Tibial nerve (tissue), 4 donors: ENCODE measurements around the gene FLYWCH1. TPM values are rescaled to one million over a fixed set of nuclear protein-coding genes. Genes with fewer than 3 reads are reported as not detected.

Experiments used
- DNase-seq, 2 donors: peaks; one replicate each; pipeline ENCODE4 v3.0.0-alpha.2; 2019; ENCODE audit warnings: low spot score in 2 of 2
- H3K27ac ChIP-seq, 4 donors: fragments of 200-600 bp; sonication (generic) in 3 of 4; one replicate each; pipeline ENCODE4 v1.5.1; 2017 to 2019; ENCODE audit warnings: mild to moderate bottlenecking in 1 of 4
- H3K27me3 ChIP-seq, 2 donors: fragments of 200-600 bp; sonication (generic) in 1 of 2; one replicate each; pipeline versions ENCODE4 v1.5.1 to v1.6.0; 2017 to 2019
- H3K36me3 ChIP-seq, 3 donors: fragments of 200-600 bp; sonication (generic); one replicate each; pipeline ENCODE4 v1.5.1; 2018 to 2019
- H3K4me1 ChIP-seq, 4 donors: fragments of 200-600 bp; sonication (generic) in 3 of 4; one replicate each; pipeline ENCODE4 v1.5.1; 2017 to 2019
- H3K4me3 ChIP-seq, 4 donors: fragments of 200-600 bp; sonication (generic) in 3 of 4; one replicate each; pipeline ENCODE4 v1.5.1; 2017 to 2019; ENCODE audit warnings: mild to moderate bottlenecking in 1 of 4, moderate library complexity in 1 of 4
- H3K9me3 ChIP-seq, 4 donors: fragments of 200-600 bp; sonication (generic) in 3 of 4; one replicate each; pipeline ENCODE4 v1.5.1; 2017 to 2019
- EP300 ChIP-seq, 2 donors: sonication (generic); formaldehyde crosslinking; IDR thresholded peaks; one replicate each; pipeline ENCODE4 v1.6.1; 2017; ENCODE audit warnings: antibody characterized with exemption in 2 of 2, mild to moderate bottlenecking in 1 of 2
- POLR2A ChIP-seq, 2 donors: fragments of 450-650 bp; IDR thresholded peaks; one replicate each; pipeline ENCODE4 v1.6.1; 2017; ENCODE audit warnings: antibody characterized with exemption in 2 of 2, mild to moderate bottlenecking in 2 of 2, moderate library complexity in 2 of 2
- WGBS, 2 donors: methylation state at CpG; one replicate each; pipeline ENCODE4 v1.1.5; 2018; 5-methylcytosine and 5-hydroxymethylcytosine counted together
- total RNA-seq, 4 donors: library from RNA; depleted of rRNA; stranded (reverse); fragments of >200 nt; gene quantifications; one replicate each; pipeline ENCODE4 v1.1.0, GENCODE V29; 2016
- TF ChIP-seq, protein P1 (sequence below), 5 experiments: fragments of 200-600 bp in 3 of 5; fragments of 450-650 bp in 2 of 5; sonication (generic) in 3 of 5; IDR thresholded peaks; one replicate each; pipeline ENCODE4 v1.5.1; 2016 to 2019; ENCODE audit warnings: antibody characterized with exemption in 5 of 5, mild to moderate bottlenecking in 3 of 5, moderate library complexity in 2 of 5

Gene FLYWCH1
- total RNA-seq, 4 donors from 2014 or later = 65.1 to 74.9 (median 68.7) TPM

DNA sequence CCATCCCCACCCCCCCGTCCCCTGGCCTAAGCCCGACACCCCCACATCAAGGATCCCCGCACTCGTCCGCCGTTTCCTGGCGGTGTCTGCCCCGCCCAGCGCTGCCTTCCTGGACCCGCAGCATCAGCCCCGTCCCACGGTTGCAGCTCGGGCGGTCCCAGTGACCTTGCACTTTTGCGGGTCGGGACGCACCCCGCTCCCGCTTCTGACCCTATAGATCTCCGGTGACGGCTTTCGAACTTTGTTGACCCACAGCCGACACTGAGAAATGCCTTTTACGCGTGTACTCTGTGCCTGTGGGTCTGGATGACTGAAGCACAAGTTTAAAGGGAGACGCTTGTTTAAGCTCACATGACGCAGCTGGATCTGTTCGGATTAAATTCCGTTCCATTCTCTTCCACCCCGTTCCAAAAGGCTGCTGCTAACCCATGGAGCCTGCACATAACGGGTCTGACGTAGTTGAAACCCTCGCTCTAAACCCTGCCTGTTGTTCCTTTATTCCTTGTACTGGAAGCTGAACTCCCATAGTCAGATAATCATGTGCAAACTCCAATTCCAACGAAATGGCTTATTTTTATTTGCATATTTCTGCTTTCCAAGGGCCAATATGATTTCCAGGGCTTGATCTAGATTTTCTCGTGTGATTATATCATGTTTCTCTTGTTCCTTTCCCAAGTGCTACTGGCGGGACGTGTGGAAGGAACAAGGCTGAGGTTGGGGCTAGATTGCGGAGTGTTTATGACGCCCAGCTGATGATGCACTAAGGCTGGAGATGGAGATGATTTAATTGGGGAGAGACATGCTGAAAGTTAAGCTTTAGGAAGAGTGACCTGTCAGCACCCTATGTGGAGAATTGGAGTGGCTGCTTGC lies 834 bp downstream of the FLYWCH1 start:
- WGBS, 2 donors = 3 to 4% methylated on average over 23 to 35 of the region's 39 CpGs
- Histone ChIP-seq H3K36me3 (peaks cover 0 to 31% (median 6%) of the 10 kb centered on the region in 3 donors), H3K4me3 (peak overlapping the region; percentile 66 to 97 (median 80)), H3K4me1 (peaks cover 0 to 25% (median 6%) of the 10 kb centered on the region in 4 donors), H3K27me3 (no peaks in the 10 kb centered on the region), H3K9me3 (no peaks in the 10 kb centered on the region), H3K27ac (peak overlapping the region; percentile 75 to 96 (median 90))
- peak in 1 of 2 donors; percentile 39 for TF ChIP-seq EP300 (IDR thresholded peaks at IDR 0.05)
- TF ChIP-seq, protein P1, sequence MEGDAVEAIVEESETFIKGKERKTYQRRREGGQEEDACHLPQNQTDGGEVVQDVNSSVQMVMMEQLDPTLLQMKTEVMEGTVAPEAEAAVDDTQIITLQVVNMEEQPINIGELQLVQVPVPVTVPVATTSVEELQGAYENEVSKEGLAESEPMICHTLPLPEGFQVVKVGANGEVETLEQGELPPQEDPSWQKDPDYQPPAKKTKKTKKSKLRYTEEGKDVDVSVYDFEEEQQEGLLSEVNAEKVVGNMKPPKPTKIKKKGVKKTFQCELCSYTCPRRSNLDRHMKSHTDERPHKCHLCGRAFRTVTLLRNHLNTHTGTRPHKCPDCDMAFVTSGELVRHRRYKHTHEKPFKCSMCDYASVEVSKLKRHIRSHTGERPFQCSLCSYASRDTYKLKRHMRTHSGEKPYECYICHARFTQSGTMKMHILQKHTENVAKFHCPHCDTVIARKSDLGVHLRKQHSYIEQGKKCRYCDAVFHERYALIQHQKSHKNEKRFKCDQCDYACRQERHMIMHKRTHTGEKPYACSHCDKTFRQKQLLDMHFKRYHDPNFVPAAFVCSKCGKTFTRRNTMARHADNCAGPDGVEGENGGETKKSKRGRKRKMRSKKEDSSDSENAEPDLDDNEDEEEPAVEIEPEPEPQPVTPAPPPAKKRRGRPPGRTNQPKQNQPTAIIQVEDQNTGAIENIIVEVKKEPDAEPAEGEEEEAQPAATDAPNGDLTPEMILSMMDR (IDR thresholded peaks at IDR 0.05) = no peak
- DNase-seq = peak in 1 of 2 donors; percentile 41

DNA sequence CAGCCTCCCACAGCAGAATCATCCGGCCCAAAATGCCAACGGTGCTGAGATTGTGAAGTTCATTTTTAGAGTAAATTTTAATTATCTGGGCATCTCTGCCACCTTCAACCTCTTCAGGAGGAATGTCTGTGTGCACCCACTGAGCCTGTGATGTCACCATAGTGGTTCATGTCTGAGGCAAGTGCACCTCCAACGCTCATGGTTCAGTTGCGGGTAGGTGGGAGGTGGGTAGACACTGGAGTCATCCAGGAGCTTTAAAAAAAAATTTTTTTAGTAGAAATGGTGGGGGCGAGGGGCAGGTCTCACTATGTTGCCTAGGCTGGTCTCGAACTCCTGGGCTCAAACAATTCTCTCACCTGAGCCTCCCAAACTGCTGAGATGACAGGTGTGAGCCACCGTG lies 1.9 kb downstream of the FLYWCH1 start:
- 81 to 90% methylated on average over 7 of the region's 7 CpGs for WGBS, 2 donors
- Histone ChIP-seq H3K27ac (peak overlapping the region in 1 of 4 donors; percentile 96), H3K27me3 (no peaks in the 10 kb centered on the region), H3K9me3 (no peaks in the 10 kb centered on the region), H3K4me3 (no peak overlapping the region), H3K36me3 (peaks cover 0 to 36% (median 6%) of the 10 kb centered on the region in 3 donors), H3K4me1 (peaks cover 0 to 25% (median 6%) of the 10 kb centered on the region in 4 donors)
- DNase-seq = no peak
- no peak for TF ChIP-seq EP300 (IDR thresholded peaks at IDR 0.05)
- TF ChIP-seq POLR2A (IDR thresholded peaks at IDR 0.05) = no peak
- TF ChIP-seq, protein P1 (IDR thresholded peaks at IDR 0.05) = no peak

GRCh38 chr16:2914233-2914632 lies 2.5 kb downstream of the FLYWCH1 start:
- no peak for DNase-seq
- Histone ChIP-seq H3K27me3 (no peaks in the 10 kb centered on the region), H3K4me3 (no peak overlapping the region), H3K4me1 (peaks cover 0 to 28% (median 6%) of the 10 kb centered on the region in 4 donors), H3K9me3 (no peaks in the 10 kb centered on the region), H3K27ac (no peak overlapping the region), H3K36me3 (peaks cover 0 to 36% (median 6%) of the 10 kb centered on the region in 3 donors)
- WGBS, 2 donors = 77 to 85% methylated on average over 11 to 12 of the region's 12 CpGs
- TF ChIP-seq, protein P1 (IDR thresholded peaks at IDR 0.05) = no peak
- TF ChIP-seq EP300 (IDR thresholded peaks at IDR 0.05) (no peak), POLR2A (IDR thresholded peaks at IDR 0.05) (no peak)

DNA sequence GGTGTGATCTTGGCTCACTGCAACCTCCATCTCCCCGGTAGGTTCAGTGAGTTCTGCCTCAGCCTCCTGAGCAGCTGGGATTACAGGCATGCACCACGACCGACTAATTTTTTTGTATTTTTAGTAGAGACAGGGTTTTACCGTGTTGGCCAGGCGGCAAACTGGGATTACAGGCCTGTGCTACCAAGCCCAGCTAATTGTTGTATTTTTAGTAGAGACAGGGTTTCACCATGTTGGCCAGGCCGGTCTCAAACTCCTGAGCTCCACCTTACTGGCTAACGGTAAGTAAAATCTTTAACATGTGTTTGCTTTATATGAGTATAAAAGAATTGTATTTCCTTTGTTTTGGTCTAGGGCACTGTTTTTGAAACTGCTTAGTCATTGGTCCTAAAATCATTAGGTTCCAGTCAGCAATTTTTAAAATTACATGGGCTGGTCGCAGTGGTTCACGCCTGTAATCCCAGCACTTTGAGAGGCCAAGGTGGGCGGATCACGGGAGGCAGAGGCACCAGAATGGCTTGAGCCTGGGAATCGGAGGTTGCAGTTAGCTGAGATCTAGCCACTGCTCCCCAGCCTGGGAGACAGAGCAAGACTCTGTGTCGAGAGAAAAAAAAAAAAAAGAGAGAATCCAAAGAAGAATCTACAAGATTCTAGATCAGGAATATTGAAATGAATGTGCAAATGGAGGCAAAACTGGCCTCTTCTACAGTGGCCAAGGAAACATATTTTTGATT lies 3.6 kb downstream of the FLYWCH1 start:
- Histone ChIP-seq H3K4me1 (peaks cover 0 to 37% (median 6%) of the 10 kb centered on the region in 4 donors), H3K27ac (no peak overlapping the region), H3K4me3 (no peak overlapping the region), H3K27me3 (no peaks in the 10 kb centered on the region), H3K36me3 (peaks cover 0 to 36% (median 6%) of the 10 kb centered on the region in 3 donors), H3K9me3 (no peaks in the 10 kb centered on the region)
- TF ChIP-seq POLR2A (IDR thresholded peaks at IDR 0.05) (no peak), EP300 (IDR thresholded peaks at IDR 0.05) (no peak)
- TF ChIP-seq, protein P1 (IDR thresholded peaks at IDR 0.05) = no peak
- DNase-seq = no peak
- 76 to 79% methylated on average over 13 of the region's 13 CpGs for WGBS, 2 donors
